OCI-LY7 (cell line): ENCODE data around the gene SMAD6. TPM values are rescaled to one million over a fixed set of nuclear protein-coding genes. Genes with fewer than 3 reads are reported as not detected.

Experiments used
- BruUV-seq: library from RNA; stranded (reverse); fragments of 400-500 nt; replicated peaks from 2 replicates; lab custom pipeline; 2021; lab: Mats Ljungman, UMichigan
- CTCF ChIA-PET: fragments of 300-600 bp; sonication (Branson Sonifier 250); formaldehyde crosslinking; loops from one replicate; lab custom pipeline; 2022; ENCODE audit warnings: antibody characterized with exemption; ENCODE audit not compliant: unreplicated experiment; lab: Charles Lee
- POLR2A ChIA-PET: fragments of 300-600 bp; sonication (Branson Sonifier 250); formaldehyde crosslinking; loops from one replicate; lab custom pipeline; 2022; ENCODE audit warnings: antibody characterized with exemption; lab: Charles Lee
- DNase-seq: peaks from one replicate; pipeline ENCODE4 v3.0.0-alpha.2; 2015; ENCODE audit warnings: low spot score
- H2AFZ ChIP-seq: fragments of 200-600 bp; sonication (generic), shearing (Covaris generic); 2 replicates; pipeline ENCODE4 v1.6.1; 2014; ENCODE audit warnings: mild to moderate bottlenecking, antibody characterized with exemption, low read length, moderate library complexity
- H3K27ac ChIP-seq: fragments of 200-600 bp; sonication (generic); 2 replicates; pipeline ENCODE4 v1.5.1; 2014; ENCODE audit warnings: mixed run types, low read depth, mild to moderate bottlenecking, moderate library complexity, low read length, inconsistent platforms; ENCODE audit not compliant: poor library complexity, severe bottlenecking
- H3K36me3 ChIP-seq: fragments of 200-600 bp; sonication (generic); 2 replicates; pipeline ENCODE4 v1.6.1; 2014; ENCODE audit warnings: mild to moderate bottlenecking, antibody characterized with exemption, low read length, moderate library complexity, mixed read lengths; ENCODE audit not compliant: insufficient read depth
- H3K4me1 ChIP-seq: fragments of 200-600 bp; sonication (generic); 2 replicates; pipeline ENCODE4 v1.5.1; 2014; ENCODE audit warnings: mild to moderate bottlenecking, low read length; ENCODE audit not compliant: insufficient read depth, poor library complexity, severe bottlenecking
- H3K4me2 ChIP-seq: fragments of 200-600 bp; sonication (generic); 2 replicates; pipeline ENCODE4 v1.6.1; 2014; ENCODE audit warnings: mild to moderate bottlenecking, low read length
- H3K4me3 ChIP-seq: fragments of 200-600 bp; sonication (generic); 2 replicates; pipeline ENCODE4 v1.5.1; 2014; ENCODE audit warnings: mild to moderate bottlenecking, low read depth, low read length; ENCODE audit not compliant: poor library complexity, severe bottlenecking
- H3K79me2 ChIP-seq: fragments of 200-600 bp; sonication (generic); 2 replicates; pipeline ENCODE4 v1.6.1; 2016; ENCODE audit warnings: low read depth, mild to moderate bottlenecking, low read length, moderate library complexity, mixed read lengths; ENCODE audit not compliant: insufficient read depth
- H3K9me2 ChIP-seq: fragments of 200-600 bp; sonication (generic); 2 replicates; pipeline ENCODE4 v1.6.1; 2016; ENCODE audit warnings: mild to moderate bottlenecking, low read length, mixed read lengths; ENCODE audit not compliant: insufficient read depth
- H3K9me3 ChIP-seq: fragments of 200-600 bp; sonication (generic); 2 replicates; pipeline ENCODE4 v1.6.1; 2014; ENCODE audit warnings: mild to moderate bottlenecking, mixed run types, low read length, mixed read lengths
- H4K20me1 ChIP-seq: fragments of 200-600 bp; sonication (generic); 2 replicates; pipeline ENCODE4 v1.6.1; 2014; ENCODE audit warnings: mild to moderate bottlenecking, antibody characterized with exemption, low read length, moderate library complexity, mixed read lengths; ENCODE audit not compliant: insufficient read depth
- CTCF ChIP-seq: fragments of 200-600 bp; sonication (generic); conservative IDR thresholded peaks from 2 replicates; pipeline ENCODE4 v1.5.1; 2014; ENCODE audit warnings: mild to moderate bottlenecking, antibody characterized with exemption, low read length, moderate library complexity, mixed read lengths
- EZH2phosphoT487 ChIP-seq: fragments of 200-600 bp; sonication (generic); IDR thresholded peaks from 2 replicates; pipeline ENCODE4 v1.6.1; 2018; ENCODE audit warnings: low read depth, borderline replicate concordance, mild to moderate bottlenecking, mixed run types, antibody characterized with exemption, low read length, moderate library complexity, mixed read lengths
- intact Hi-C: fragments of 100-400 bp; cut with micrococcal nuclease; formaldehyde crosslinking; loops from one replicate; pipeline ENCODE4 v1.10.0; 2022; ENCODE audit not compliant: unreplicated experiment
- total RNA-seq, 2 experiments: library from RNA; depleted of rRNA in 1 of 2; stranded (reverse); fragments of >200 nt in 1 of 2; shearing (Covaris generic) in 1 of 2; gene quantifications; 2 replicates each; pipeline ENCODE4 v1.2.3, GENCODE V29; 2014 to 2022

The SMAD6 gene
- total RNA-seq, 2 experiments from 2014 or later = 14.6 to 16.1 TPM

- ChIA-PET CTCF (no interaction called here), POLR2A (interaction anchor here (1.2 kb wide), 1 partner anchor 9 kb away, joined by 5 read pairs; no protein-coding TSS in a partner anchor)
- no peak overlapping the region for H3K27ac ChIP-seq
- no peaks in the 10 kb centered on the region for H3K36me3 ChIP-seq
- intact Hi-C loops = loop anchor here (5.0 to 10.0 kb wide), 5 partner anchors 133 to 412 kb away; partner anchors contain the start of genes DIS3L, RPL4 and ZWILCH
- H3K4me1 ChIP-seq = peaks cover 36% of the 10 kb centered on the region
- H3K9me3 ChIP-seq = no peaks in the 10 kb centered on the region
- no peak for TF ChIP-seq EZH2phosphoT487
- TF ChIP-seq CTCF = no peak
- H3K9me2 ChIP-seq = no peaks in the 10 kb centered on the region
- H3K4me2 ChIP-seq = peak overlapping the region; percentile 88
- no peaks in the 10 kb centered on the region for H4K20me1 ChIP-seq
- H3K79me2 ChIP-seq = no peaks in the 10 kb centered on the region
- H3K4me3 ChIP-seq = peak overlapping the region; percentile 77
- no peak overlapping the region for H2AFZ ChIP-seq
- BruUV-seq = no TSS peak
- DNase-seq = no peak
These were observed 2.7 kb downstream of the SMAD6 start for GRCh38 chr15:66704803-66705153.

DNA sequence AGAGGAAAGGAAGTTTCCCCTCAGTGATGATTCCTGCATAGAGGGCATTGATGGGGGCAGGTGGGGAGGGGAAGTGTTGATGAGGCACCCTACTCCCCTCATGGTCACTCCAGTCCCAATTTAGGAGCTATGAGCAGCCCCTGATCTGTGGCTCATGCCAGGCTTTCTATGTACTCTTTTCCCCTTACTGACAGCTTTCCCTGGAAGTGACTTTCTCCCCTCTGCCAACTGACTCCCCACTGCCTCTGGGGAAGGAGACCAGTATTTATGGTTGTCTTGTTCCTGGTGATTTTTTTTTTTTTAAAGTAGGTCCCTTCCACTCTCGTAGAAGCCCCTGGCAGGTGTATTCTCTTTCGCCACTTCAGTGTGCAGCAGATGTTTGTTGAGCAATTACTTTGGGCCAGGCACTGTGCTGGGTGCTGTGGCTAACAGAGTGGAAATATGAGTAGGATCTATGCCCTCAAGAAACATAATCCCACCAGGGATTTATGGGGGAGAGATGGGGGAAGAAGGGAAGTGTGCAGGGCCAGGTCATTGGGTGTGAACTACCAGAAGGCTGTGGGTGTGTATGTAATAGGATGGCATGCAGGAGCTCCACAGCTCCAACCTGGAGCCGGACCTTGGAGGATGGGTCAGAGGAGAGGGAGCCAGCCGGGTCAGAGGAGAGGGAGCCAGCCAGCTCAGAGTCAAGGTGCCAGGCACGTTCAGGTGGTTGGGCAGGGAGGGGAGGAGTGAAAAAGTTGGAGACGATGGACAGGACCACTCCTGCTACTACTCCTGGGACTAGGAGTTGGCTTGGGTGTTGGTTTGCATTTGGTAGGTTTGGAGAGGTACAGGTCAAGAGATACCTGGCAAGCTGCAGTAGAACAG lies 3.5 kb downstream of the SMAD6 start:
- no peak overlapping the region for H2AFZ ChIP-seq
- no peak for DNase-seq
- H3K4me2 ChIP-seq = peak overlapping the region; percentile 88; the same call in 1 of the 2 replicates
- no peaks in the 10 kb centered on the region for H4K20me1 ChIP-seq
- H3K27ac ChIP-seq = no peak overlapping the region
- H3K4me1 ChIP-seq = peaks cover 36% of the 10 kb centered on the region
- CTCF ChIA-PET = interaction anchor here (0.5 to 0.7 kb wide), 2 partner anchors 9 to 73 kb away, joined by 3 to 4 read pairs; no protein-coding TSS in a partner anchor
- no peak for TF ChIP-seq EZH2phosphoT487
- no peak for TF ChIP-seq CTCF
- H3K9me2 ChIP-seq = no peaks in the 10 kb centered on the region
- POLR2A ChIA-PET = interaction anchor here (1.2 to 1.3 kb wide), 2 partner anchors 9 to 29 kb away, joined by 3 to 5 read pairs; no protein-coding TSS in a partner anchor
- no peaks in the 10 kb centered on the region for H3K9me3 ChIP-seq
- no peak overlapping the region for H3K4me3 ChIP-seq
- BruUV-seq = no TSS peak
- H3K36me3 ChIP-seq = no peaks in the 10 kb centered on the region
- H3K79me2 ChIP-seq = no peaks in the 10 kb centered on the region
- intact Hi-C loops = loop anchor here (10.0 kb wide), 2 partner anchors 201 to 379 kb away; partner anchors contain the start of genes RPL4 and ZWILCH
